ENCODE data around the gene VPS35L. TPM values are rescaled to one million over a fixed set of nuclear protein-coding genes. Genes with fewer than 3 reads are reported as not detected.

The VPS35L gene
- total RNA-seq, 4 donors from 2014 or later = 29.2 to 55.8 (median 44.9) TPM

DNA sequence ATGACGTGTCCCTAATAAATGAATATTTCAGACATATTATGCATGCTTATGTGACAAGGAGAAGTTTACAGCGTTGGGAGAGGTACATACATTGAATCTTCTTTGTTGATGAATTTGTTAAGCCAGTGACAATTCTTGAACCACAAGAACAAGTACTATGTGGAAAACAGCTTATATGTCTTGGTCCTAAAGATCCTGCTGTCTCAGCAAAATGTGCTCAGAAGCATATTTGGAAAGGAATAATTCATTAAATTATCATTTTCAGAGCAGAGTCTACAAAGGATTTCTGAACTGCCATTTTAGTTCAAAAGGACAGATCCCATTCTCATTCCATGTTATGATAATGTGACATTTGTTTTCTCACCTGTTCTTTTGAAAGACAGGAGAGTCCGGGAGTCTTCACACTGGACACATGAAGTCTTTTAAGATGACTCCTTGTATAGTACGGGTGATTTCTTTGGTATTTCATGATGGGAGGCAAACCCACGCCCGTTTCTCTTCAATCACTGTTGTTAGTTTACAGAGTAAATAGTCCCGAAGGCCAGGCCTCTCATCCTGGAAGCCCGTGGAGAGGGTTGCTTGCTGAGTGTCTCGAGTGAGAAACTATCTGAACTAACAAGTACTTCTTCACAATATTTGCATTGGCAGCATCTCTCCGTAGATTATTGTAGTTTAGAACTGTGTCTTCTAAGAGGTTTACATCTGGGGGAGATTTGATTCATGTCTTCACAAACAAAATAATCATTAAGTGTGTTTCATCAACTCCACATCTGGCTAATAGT, 26.7 kb downstream of the VPS35L start:
- TF ChIP-seq, protein P1, sequence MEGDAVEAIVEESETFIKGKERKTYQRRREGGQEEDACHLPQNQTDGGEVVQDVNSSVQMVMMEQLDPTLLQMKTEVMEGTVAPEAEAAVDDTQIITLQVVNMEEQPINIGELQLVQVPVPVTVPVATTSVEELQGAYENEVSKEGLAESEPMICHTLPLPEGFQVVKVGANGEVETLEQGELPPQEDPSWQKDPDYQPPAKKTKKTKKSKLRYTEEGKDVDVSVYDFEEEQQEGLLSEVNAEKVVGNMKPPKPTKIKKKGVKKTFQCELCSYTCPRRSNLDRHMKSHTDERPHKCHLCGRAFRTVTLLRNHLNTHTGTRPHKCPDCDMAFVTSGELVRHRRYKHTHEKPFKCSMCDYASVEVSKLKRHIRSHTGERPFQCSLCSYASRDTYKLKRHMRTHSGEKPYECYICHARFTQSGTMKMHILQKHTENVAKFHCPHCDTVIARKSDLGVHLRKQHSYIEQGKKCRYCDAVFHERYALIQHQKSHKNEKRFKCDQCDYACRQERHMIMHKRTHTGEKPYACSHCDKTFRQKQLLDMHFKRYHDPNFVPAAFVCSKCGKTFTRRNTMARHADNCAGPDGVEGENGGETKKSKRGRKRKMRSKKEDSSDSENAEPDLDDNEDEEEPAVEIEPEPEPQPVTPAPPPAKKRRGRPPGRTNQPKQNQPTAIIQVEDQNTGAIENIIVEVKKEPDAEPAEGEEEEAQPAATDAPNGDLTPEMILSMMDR (IDR thresholded peaks at IDR 0.05; ENCODE audit: low read depth) = no peak

DNA sequence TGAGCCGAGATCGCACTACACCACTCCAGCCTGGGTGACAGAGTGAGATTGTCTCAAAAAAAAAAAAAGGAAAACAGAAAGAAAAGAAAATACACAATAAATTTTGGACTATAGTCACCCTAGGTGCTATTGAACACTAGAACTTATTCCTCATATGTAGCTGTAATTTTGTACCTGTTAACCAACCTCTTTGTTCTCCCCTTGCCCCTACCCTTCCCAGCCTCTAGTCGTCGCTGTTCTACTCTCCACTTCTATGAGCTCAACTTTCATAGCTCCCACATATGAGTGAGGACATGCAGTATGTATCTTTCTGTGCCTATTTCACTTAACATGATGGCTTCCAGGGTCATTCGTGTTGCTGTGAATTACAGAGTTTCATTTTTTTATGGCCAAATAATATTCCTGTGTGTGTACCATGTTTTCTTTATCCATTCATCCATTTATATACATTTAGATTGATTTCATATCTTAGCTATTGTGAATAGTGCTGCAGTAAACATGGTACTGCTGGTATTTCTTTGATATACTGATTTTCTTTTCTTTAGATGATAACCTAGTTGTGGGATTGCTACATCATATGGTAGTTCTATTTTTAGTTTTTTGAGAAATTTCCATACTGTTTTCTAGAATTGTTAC, 28.3 kb downstream of the VPS35L start:
- TF ChIP-seq, protein P1 (IDR thresholded peaks at IDR 0.05; ENCODE audit: low read depth) = no peak

GRCh38 chr16:19588661-19589060, 33.2 kb downstream of the VPS35L start:
- TF ChIP-seq, protein P1 (IDR thresholded peaks at IDR 0.05; ENCODE audit: low read depth) = no peak

DNA sequence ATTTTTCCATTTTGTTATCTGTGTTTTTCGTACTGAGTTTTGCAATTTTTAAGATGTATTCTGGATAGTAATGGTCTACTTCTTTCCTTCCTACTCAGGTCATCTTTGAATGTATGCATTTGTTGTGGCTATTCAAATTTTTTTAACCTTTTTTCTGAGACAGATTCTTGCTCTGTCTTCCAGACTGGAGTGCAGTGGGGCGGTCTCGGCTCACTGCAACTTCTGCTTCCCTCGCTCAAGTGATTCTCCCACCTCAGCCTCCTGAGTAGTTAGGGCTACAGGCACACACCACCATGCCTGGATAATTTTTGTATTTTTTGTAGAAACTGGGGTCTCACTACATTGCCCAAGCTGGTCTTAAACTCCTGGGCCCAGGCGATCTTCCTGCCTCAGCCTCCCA, 33.6 kb downstream of the VPS35L start:
- TF ChIP-seq, protein P1 (IDR thresholded peaks at IDR 0.05; ENCODE audit: low read depth) = no peak

- TF ChIP-seq, protein P1 (IDR thresholded peaks at IDR 0.05; ENCODE audit: low read depth) = no peak
These were observed 34.3 kb downstream of the VPS35L start for GRCh38 chr16:19589771-19590302.

DNA sequence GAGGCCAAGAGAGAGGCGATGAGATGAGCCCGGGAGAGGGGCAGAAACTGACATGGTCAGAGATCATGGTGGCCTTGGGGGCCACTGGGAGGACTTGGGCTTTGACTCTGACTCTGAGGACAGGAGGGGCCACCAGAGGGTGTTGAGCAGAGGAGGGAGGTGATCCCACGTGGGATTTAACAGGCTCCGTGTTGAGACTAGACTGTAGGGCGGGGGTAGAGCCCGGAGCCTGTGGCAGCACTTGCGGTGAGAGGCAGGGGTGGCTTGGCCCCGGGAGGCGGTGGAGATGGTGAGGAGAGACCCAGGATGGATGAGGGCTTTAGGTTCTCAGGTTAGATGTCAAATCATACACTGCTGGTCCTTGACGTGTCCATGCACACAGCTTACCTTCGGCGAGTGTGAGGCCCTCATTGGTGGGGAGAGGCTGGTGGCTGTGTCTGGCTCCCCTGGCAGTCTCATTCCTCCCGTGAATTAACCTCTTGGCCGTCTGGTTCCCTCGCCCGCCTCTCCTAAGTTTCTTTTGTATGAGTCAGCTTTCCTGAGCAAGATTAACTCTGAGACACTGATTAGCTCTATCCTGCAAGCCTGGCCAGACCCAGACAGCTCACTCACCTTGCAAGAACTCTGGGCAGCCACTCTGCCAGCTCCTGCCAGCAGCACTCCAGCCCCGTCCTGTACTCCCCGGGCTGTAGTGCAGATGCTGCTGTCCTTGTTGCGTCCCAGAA, 39.7 kb downstream of the VPS35L start:
- TF ChIP-seq, protein P1 (IDR thresholded peaks at IDR 0.05; ENCODE audit: low read depth) = no peak
